ENCODE data around the gene LIME1.
"Not testable (repeated sequence)": the region's sequence is repeated elsewhere in the genome, so short reads cannot be mapped to it uniquely, and the experiment has no call there.

Gene LIME1

GRCh38 chr20:63708301-63709148 lies 27.9 kb upstream of the LIME1 start:
- no peak for ATAC-seq

GRCh38 chr20:63709149-63709527 lies 27.3 kb upstream of the LIME1 start:
- ATAC-seq: no peak

- ATAC-seq: no peak
Observed at GRCh38 chr20:63711085-63711645, 25.3 kb upstream of the LIME1 start.

- no peak for ATAC-seq
Observed at GRCh38 chr20:63712191-63712590, 24.3 kb upstream of the LIME1 start.

- ATAC-seq: no peak
Observed at GRCh38 chr20:63714858-63715257, 21.6 kb upstream of the LIME1 start.

GRCh38 chr20:63718996-63719395 lies 17.5 kb upstream of the LIME1 start:
- no peak for ATAC-seq

GRCh38 chr20:63722967-63723622 lies 13.4 kb upstream of the LIME1 start:
- not testable (repeated sequence) for ATAC-seq

GRCh38 chr20:63730189-63730733 lies 6.2 kb upstream of the LIME1 start:
- not testable (repeated sequence) for ATAC-seq

- ATAC-seq: no peak
Observed at GRCh38 chr20:63731410-63731809, 5.1 kb upstream of the LIME1 start.

- ATAC-seq: no peak
Observed at GRCh38 chr20:63732118-63733095, 4.1 kb upstream of the LIME1 start.

GRCh38 chr20:63733117-63733516 lies 3.3 kb upstream of the LIME1 start:
- no peak for ATAC-seq

- ATAC-seq: no peak
Observed at GRCh38 chr20:63733579-63734081, 2.8 kb upstream of the LIME1 start.

GRCh38 chr20:63734111-63734945 lies 2.1 kb upstream of the LIME1 start:
- ATAC-seq: no peak

- ATAC-seq: no peak
Observed at GRCh38 chr20:63734946-63735858, 1.3 kb upstream of the LIME1 start.

- ATAC-seq: peak; percentile 33 to 34
Observed at GRCh38 chr20:63736893-63737694, 630 bp downstream of the LIME1 start.

GRCh38 chr20:63737695-63737944 lies 1.2 kb downstream of the LIME1 start:
- ATAC-seq: peak; percentile 0 to 2

GRCh38 chr20:63737945-63738686 lies 1.7 kb downstream of the LIME1 start:
- ATAC-seq: peak; percentile 14 to 18

- no peak for ATAC-seq
Observed at GRCh38 chr20:63738687-63739129, 2.2 kb downstream of the LIME1 start.

Data from activated CD4-positive, CD25-positive, alpha-beta regulatory T cell treated with anti-CD3 and anti-CD28 coated beads, Interleukin-2, amount 50 U/mL, for 24 hours (primary cell).